ENCODE measurements around the gene FCSK. TPM values are rescaled to one million over a fixed set of nuclear protein-coding genes. Genes with fewer than 3 reads are reported as not detected.

The FCSK gene
- total and polyA plus RNA-seq, 2 of the 13 experiments (the other 11 are each of a cell fraction or from before 2014, with no cell fraction given) = 9.1 to 19.2 TPM

DNA sequence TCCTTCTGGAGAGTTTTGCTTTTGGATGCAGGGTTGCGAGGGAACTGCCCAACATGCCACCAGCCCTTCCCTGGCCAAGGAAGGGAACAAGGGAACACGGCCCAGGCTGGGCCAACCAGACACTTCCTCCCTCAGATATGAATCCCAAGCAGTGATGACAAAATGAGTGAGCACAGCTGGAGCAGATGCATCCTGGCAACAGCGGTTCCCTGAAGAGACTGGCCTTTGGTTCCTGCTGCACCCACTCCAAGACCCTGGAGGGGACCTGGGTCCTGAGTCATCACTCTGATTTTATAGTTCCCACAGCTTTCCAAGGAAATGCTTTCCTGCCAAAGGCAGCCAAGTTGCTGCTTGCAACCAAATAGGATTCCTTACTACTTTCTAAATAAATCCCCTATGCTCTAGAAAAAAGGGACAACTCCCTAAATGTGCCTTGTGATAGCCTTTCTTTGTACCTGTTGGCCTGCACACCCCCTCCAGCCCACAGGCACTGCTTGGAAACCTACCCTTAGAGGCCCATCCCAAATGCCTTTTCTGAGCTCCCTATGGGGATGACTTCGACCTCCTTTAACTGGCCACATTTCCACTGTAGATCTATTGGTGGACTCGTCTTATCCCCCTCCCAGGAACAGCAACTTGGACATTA, 20.8 kb upstream of the FCSK start:
- TF ChIP-seq ZFYVE20 (CRISPR knock-in tag; IDR thresholded peaks at IDR 0.05; ENCODE audit: borderline replicate concordance, low read depth) (no peak), ZNF772 (CRISPR knock-in tag; IDR thresholded peaks at IDR 0.05) (no peak), BRCA1 (CRISPR knock-in tag; IDR thresholded peaks at IDR 0.05) (no peak), IRF2 (CRISPR knock-in tag; IDR thresholded peaks at IDR 0.05) (no peak), GTF3A (CRISPR knock-in tag; conservative IDR thresholded peaks at IDR 0.05) (no peak), JARID2 (CRISPR knock-in tag; IDR thresholded peaks at IDR 0.05; ENCODE audit: insufficient replicate concordance) (no peak), SALL2 (CRISPR knock-in tag; IDR thresholded peaks at IDR 0.05) (no peak), TBP (CRISPR knock-in tag; IDR thresholded peaks at IDR 0.05) (no peak), ZNF24 (IDR thresholded peaks at IDR 0.05) (no peak), ZNF577 (CRISPR knock-in tag; IDR thresholded peaks at IDR 0.05; ENCODE audit: borderline replicate concordance, low read depth) (no peak)
- TF ChIP-seq, protein P1, sequence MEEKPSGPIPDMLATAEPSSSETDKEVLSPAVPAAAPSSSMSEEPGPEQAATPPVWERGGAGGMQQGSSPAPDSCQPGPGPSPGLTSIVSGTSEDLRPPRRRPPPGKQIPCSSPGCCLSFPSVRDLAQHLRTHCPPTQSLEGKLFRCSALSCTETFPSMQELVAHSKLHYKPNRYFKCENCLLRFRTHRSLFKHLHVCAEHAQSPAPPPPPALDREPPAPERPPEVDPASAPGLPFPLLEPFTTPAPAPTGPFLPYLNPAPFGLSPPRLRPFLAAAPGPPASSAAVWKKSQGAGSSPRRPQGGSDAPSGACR (CRISPR knock-in tag; IDR thresholded peaks at IDR 0.05) = no peak
- TF ChIP-seq, protein P2, sequence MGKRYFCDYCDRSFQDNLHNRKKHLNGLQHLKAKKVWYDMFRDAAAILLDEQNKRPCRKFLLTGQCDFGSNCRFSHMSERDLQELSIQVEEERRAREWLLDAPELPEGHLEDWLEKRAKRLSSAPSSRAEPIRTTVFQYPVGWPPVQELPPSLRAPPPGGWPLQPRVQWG (CRISPR knock-in tag; IDR thresholded peaks at IDR 0.05; ENCODE audit: borderline replicate concordance, low read depth) = no peak
- TF ChIP-seq, protein P3, sequence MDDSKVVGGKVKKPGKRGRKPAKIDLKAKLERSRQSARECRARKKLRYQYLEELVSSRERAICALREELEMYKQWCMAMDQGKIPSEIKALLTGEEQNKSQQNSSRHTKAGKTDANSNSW (CRISPR knock-in tag; IDR thresholded peaks at IDR 0.05; ENCODE audit: borderline replicate concordance) = no peak
- TF ChIP-seq, protein P4, sequence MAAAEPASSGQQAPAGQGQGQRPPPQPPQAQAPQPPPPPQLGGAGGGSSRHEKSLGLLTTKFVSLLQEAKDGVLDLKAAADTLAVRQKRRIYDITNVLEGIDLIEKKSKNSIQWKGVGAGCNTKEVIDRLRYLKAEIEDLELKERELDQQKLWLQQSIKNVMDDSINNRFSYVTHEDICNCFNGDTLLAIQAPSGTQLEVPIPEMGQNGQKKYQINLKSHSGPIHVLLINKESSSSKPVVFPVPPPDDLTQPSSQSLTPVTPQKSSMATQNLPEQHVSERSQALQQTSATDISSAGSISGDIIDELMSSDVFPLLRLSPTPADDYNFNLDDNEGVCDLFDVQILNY (CRISPR knock-in tag; conservative IDR thresholded peaks at IDR 0.05) = no peak
- TF ChIP-seq, protein P5, sequence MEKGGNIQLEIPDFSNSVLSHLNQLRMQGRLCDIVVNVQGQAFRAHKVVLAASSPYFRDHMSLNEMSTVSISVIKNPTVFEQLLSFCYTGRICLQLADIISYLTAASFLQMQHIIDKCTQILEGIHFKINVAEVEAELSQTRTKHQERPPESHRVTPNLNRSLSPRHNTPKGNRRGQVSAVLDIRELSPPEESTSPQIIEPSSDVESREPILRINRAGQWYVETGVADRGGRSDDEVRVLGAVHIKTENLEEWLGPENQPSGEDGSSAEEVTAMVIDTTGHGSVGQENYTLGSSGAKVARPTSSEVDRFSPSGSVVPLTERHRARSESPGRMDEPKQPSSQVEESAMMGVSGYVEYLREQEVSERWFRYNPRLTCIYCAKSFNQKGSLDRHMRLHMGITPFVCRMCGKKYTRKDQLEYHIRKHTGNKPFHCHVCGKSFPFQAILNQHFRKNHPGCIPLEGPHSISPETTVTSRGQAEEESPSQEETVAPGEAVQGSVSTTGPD (CRISPR knock-in tag; IDR thresholded peaks at IDR 0.05) = no peak
- TF ChIP-seq, protein P6, sequence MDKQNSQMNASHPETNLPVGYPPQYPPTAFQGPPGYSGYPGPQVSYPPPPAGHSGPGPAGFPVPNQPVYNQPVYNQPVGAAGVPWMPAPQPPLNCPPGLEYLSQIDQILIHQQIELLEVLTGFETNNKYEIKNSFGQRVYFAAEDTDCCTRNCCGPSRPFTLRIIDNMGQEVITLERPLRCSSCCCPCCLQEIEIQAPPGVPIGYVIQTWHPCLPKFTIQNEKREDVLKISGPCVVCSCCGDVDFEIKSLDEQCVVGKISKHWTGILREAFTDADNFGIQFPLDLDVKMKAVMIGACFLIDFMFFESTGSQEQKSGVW (CRISPR knock-in tag; IDR thresholded peaks at IDR 0.05; ENCODE audit: borderline replicate concordance) = no peak
- Histone ChIP-seq H3K4me1 (ENCODE audit: insufficient read depth, low read length) (peaks cover 90% of the 10 kb centered on the region), H3K4me2 (ENCODE audit: low read depth, low read length) (peak overlapping the region; percentile 36), H3K79me2 (ENCODE audit: insufficient read depth, low read length) (peaks cover 76% of the 10 kb centered on the region), H3K9me3 (ENCODE audit: low read length) (no peaks in the 10 kb centered on the region), H3K9ac (ENCODE audit: insufficient read depth, low read depth, low read length) (peak overlapping the region; percentile 52), H4K20me1 (ENCODE audit: insufficient read depth, low read length) (no peaks in the 10 kb centered on the region), H3K4me3 (replicated peaks in 1 of 3; ENCODE audit: insufficient read depth in 1 of 3, low read depth in 2 of 3, low read length in 3 of 3) (no peak overlapping the region), H3K27me3 (ENCODE audit: control insufficient read depth in 1 of 2, insufficient read depth in 2 of 2, low read length in 2 of 2) (no peaks in the 10 kb centered on the region; a peak in 1 of 5 replicates), H3K27ac (ENCODE audit: extremely low read length, insufficient read depth, low read length) (peak overlapping the region; percentile 65), H2AFZ (ENCODE audit: low read length) (no peak overlapping the region), H3K36me3 (replicated peaks in 1 of 2; ENCODE audit: control insufficient read depth in 1 of 2, insufficient read depth in 2 of 2, low read length in 2 of 2) (peaks cover 7 to 9% of the 10 kb centered on the region in 2 experiments)
- DNase-seq (ENCODE audit: low spot score) (no peak), ATAC-seq (no peak), FAIRE-seq (peak; percentile 4)
- POLR2A ChIA-PET = interaction anchor here (1.3 to 3.9 kb wide), 4 partner anchors 8 to 53 kb away, joined by 4 to 29 read pairs (median 11); partner anchors contain the start of gene FCSK
- WGBS (ENCODE audit: low lambda C conversion rate) = 89% methylated on average over 5 of the region's 5 CpGs
- in situ Hi-C loops (cut with HindIII; ENCODE audit: extremely low pct_ligation_motif_present, low pct_unique_long_range_greater_than_20kb) (no loop called here), intact Hi-C loops (cut with micrococcal nuclease; ENCODE audit: unreplicated experiment) (no loop called here)
- TSS peak; percentile 9 for BruUV-seq (replicated peaks)
- CTCF ChIA-PET (ENCODE audit: low intra/inter-chr PET ratio, low total read pairs) = no interaction called here

Measured in HepG2 (cell line).